Measurements from ENCODE around the gene DUSP18.

DNA sequence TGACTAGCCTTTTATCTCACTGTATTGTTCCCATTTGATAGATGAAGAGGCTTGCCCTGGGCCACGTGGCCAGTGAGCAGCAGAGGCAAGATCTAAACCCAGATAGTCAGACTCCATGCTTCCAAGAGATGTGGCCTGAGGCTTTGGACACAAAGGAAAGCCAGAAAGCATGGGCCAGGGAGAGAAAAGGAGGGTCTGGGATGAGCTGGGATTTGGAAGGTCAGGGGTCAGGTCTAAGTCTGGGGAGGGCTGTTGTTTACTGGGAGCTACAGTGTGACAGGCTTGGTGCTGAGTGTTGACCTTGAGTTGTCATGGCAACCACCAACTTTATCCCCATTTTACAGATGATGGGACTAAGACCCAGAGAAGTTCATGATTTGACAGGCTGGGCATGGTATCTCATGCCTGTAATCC, 30.0 kb downstream of the DUSP18 start:
- TF ChIP-seq POLR2A (IDR thresholded peaks at IDR 0.05) (no peak), POLR2AphosphoS5 (IDR thresholded peaks at IDR 0.05) (no peak)
- TF ChIP-seq, protein P1, sequence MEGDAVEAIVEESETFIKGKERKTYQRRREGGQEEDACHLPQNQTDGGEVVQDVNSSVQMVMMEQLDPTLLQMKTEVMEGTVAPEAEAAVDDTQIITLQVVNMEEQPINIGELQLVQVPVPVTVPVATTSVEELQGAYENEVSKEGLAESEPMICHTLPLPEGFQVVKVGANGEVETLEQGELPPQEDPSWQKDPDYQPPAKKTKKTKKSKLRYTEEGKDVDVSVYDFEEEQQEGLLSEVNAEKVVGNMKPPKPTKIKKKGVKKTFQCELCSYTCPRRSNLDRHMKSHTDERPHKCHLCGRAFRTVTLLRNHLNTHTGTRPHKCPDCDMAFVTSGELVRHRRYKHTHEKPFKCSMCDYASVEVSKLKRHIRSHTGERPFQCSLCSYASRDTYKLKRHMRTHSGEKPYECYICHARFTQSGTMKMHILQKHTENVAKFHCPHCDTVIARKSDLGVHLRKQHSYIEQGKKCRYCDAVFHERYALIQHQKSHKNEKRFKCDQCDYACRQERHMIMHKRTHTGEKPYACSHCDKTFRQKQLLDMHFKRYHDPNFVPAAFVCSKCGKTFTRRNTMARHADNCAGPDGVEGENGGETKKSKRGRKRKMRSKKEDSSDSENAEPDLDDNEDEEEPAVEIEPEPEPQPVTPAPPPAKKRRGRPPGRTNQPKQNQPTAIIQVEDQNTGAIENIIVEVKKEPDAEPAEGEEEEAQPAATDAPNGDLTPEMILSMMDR (IDR thresholded peaks at IDR 0.05): no peak

All from breast epithelium (tissue), 3 donors.